HG02571 (cell line): Measurements from ENCODE around the gene TCF4.
A peak's percentile ranks its signal among the peaks of the same experiment; 100 is the strongest.

Source experiments
- ATAC-seq: cut with Tn5 transposase; IDR thresholded peaks from one replicate; pipeline ENCODE4 v1.9.1; 2021; ENCODE audit warnings: mild to moderate bottlenecking, moderate library complexity; ENCODE audit not compliant: unreplicated experiment

TCF4 gene

GRCh38 chr18:55247032-55247431, 341.0 kb downstream of the TCF4 start:
- ATAC-seq = no peak

- no peak for ATAC-seq
Measured at GRCh38 chr18:55246278-55246677, 341.7 kb downstream of the TCF4 start.

GRCh38 chr18:55245211-55245614, 342.8 kb downstream of the TCF4 start:
- ATAC-seq = no peak

- no peak for ATAC-seq
Measured at GRCh38 chr18:55244546-55244945, 343.4 kb downstream of the TCF4 start.

- ATAC-seq = no peak
Measured at GRCh38 chr18:55243857-55244256, 344.1 kb downstream of the TCF4 start.

- no peak for ATAC-seq
Measured at GRCh38 chr18:55243255-55243654, 344.7 kb downstream of the TCF4 start.

- ATAC-seq = peak; percentile 47
Measured at GRCh38 chr18:55240978-55241377, 347.0 kb downstream of the TCF4 start.

- ATAC-seq = no peak
Measured at GRCh38 chr18:55239740-55240139, 348.3 kb downstream of the TCF4 start.

- ATAC-seq = no peak
Measured at GRCh38 chr18:55237660-55238059, 350.3 kb downstream of the TCF4 start.

GRCh38 chr18:55236150-55236931, 351.7 kb downstream of the TCF4 start:
- peak; percentile 49 for ATAC-seq

- ATAC-seq = no peak
Measured at GRCh38 chr18:55235094-55235461, 352.9 kb downstream of the TCF4 start.

GRCh38 chr18:55234366-55235093, 353.5 kb downstream of the TCF4 start:
- peak; percentile 66 for ATAC-seq

- ATAC-seq = no peak
Measured at GRCh38 chr18:55233857-55234256, 354.1 kb downstream of the TCF4 start.

- ATAC-seq = no peak
Measured at GRCh38 chr18:55232506-55232905, 355.5 kb downstream of the TCF4 start.

GRCh38 chr18:55229682-55230081, 358.3 kb downstream of the TCF4 start:
- ATAC-seq = no peak

- ATAC-seq = no peak
Measured at GRCh38 chr18:55228707-55229106, 359.3 kb downstream of the TCF4 start.

GRCh38 chr18:55228191-55228590, 359.8 kb downstream of the TCF4 start:
- no peak for ATAC-seq

- no peak for ATAC-seq
Measured at GRCh38 chr18:55227771-55228170, 360.2 kb downstream of the TCF4 start.

GRCh38 chr18:55226044-55226443, 361.9 kb downstream of the TCF4 start:
- ATAC-seq = no peak

- no peak for ATAC-seq
Measured at GRCh38 chr18:55224086-55224625, 363.8 kb downstream of the TCF4 start.

GRCh38 chr18:55221622-55222021, 366.4 kb downstream of the TCF4 start:
- no peak for ATAC-seq

GRCh38 chr18:55220523-55220922, 367.5 kb downstream of the TCF4 start:
- peak; percentile 79 for ATAC-seq
